GM19099 (cell line): ENCODE results near the gene SLC4A3.

Source experiments
- POLR2A ChIP-seq: IDR thresholded peaks from 3 replicates; pipeline ENCODE4 v1.6.1; 2011; ENCODE audit warnings: low read depth; ENCODE audit not compliant: insufficient read length; ENCODE audit errors: extremely low read depth

The SLC4A3 gene

DNA sequence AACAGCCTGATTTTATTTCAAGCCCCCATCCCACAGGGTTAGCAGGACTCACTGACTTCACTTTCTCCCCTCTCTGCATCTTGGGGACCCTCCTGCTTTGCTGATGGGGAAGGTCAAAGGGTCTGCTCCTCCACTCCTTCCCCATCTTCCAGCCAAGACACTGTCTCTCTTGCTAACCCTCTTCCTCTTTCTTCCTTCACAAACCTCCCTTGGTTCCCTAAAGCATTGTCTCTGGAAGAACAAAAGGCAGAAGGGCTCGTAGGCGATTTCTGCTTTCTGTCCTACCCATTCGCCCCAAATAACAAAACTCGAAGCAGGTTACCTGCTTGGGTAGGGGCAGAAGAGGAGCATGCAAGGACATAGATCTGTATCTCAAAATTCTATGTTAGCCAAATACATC lies 5.5 kb upstream of the SLC4A3 start:
- TF ChIP-seq POLR2A: no peak

DNA sequence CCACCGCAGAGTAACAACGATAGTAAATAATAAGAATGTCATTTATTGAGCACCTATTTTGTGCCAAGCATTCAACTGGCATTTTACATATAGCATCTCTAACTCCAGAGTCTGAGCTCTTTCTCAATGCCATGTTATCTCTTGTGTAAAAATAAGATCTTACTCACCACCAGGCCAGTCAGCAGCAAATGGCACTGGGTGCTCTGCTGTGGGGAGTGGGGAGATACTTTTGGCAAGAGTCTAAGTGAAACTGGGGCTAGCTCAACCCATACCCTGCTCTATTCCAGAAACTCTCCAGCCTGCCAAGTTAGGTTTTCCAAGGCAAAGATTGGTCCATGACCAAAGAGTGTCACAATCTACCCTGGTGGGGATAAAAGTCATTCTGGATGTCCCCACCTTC lies 5.0 kb upstream of the SLC4A3 start:
- no peak for TF ChIP-seq POLR2A

DNA sequence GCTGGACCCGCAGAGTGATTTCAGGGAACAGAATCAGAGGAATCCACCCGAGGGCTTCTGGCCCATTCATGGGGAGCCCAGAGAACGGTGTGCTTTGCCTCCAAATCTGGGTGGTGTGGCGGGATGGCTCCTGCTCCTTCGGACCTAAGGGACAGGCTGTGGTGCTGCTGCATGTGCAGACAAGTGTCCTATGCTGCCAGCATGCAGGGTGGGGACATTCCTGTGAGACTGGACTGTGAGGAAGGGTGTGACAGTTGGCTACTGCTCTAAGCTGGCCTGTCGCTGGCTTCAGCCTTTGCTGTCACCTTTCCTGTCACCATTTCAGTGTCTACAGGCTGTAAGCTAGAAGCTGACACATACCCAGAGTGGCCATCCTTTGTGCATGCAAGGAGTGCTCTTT lies 2.9 kb upstream of the SLC4A3 start:
- TF ChIP-seq POLR2A: no peak

DNA sequence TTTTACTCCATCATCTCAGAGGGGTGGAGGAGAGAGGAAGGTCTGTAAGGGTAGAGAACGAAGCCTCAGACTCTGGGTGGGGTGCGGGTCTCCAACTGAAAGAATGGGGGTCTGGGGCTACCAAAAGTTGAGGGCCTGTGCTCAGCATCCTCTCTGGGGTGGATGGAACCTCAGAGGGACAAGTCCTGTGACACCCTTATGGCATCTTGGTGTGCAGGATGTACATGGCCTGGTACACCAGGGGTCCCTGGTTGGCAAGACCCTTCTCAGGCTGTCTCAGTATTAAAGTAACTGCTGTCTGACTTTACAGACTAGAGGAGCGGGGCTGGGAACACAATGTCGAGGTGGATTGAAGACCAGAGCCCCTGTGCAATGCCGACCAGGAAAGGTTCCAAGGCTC lies 2.3 kb upstream of the SLC4A3 start:
- TF ChIP-seq POLR2A: no peak

DNA sequence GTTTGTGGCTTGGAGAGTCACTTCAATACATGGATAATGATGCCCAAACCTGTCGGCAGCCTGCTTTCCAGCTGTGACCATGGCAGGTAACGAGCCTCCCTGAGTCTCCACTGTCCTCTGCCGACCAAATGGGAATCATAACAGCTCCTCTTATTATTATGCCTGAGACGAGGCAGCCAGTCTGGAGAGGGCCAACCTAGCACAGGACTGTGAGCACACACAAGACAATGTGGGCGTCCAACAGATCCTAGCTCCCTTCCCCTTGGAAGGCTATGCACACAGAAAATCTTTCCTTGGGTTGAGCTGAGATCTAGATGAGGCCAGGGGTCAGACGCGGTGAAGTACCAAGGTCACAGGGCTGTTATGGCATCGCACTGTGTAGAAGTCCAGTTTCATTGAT lies 890 bp upstream of the SLC4A3 start:
- TF ChIP-seq POLR2A: no peak

DNA sequence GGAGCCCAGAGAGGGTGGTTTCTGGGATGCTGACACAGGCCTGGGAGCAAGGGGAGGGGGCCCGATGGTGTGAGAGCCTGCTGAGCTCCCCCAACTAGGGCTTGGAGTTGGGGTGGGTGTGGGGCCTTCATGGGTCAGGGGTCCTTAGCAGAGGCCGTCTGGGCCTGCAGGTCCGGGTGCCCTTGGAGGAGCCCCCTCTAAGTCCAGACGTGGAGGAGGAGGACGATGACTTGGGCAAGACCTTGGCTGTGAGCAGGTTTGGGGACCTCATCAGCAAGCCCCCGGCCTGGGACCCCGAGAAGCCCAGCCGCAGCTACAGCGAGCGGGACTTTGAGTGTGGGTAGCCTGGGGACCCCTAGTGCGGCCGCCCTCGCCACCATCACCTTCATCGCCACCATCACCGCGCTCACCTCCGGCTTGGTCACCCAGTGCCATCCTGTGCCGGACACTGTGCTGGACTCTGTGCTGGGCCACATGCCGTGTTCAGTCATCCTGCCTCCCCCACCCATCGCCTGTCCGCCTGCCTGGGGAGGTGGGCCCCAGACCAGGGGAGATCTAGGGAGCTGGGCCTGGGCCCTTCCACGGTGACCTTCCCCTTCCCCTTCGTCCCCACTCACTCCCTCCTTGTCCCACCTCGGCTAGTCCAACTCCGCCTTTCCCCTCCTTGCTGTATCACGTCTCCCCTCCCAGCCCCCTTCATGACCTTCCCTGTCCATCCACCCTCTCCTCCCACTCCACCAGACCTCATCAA lies 980 bp downstream of the SLC4A3 start:
- TF ChIP-seq POLR2A: no peak

DNA sequence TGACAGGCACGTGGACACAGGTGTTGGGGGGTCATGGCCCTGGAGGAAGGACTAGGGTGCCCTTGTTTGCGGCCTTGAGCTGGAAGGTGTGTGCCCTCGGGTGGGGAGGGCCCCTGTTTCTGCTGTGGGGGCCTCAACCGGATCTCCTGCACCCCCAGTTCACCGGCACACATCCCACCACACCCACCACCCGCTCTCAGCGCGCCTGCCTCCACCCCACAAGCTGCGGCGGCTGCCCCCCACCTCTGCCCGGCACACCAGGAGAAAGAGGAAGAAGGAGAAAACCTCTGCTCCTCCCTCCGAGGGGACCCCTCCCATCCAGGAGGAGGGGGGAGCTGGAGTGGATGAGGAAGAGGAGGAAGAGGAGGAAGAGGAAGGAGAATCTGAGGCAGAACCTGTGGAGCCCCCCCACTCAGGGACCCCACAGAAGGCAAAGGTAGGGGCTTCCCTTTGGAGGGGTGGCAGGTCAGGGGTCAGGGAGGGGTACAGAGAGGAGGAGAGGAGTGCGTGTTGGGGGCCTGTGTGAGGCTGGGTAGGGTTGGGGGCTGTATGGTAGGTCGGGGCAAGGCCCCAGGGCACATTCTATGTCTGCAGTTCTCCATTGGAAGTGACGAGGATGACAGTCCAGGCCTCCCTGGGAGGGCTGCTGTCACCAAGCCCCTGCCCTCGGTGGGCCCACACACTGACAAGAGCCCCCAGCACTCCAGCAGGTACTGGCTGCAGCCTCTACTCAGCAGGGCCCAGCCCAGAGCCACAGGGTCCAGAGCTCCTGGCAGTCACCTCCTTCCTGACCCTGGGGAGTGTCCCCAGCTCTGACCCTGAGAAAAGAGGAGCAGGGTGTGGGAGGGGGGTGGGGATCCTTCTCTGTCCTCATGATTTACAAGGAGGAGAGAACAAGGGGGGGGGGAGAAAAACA lies 1.8 kb downstream of the SLC4A3 start:
- TF ChIP-seq POLR2A: no peak

DNA sequence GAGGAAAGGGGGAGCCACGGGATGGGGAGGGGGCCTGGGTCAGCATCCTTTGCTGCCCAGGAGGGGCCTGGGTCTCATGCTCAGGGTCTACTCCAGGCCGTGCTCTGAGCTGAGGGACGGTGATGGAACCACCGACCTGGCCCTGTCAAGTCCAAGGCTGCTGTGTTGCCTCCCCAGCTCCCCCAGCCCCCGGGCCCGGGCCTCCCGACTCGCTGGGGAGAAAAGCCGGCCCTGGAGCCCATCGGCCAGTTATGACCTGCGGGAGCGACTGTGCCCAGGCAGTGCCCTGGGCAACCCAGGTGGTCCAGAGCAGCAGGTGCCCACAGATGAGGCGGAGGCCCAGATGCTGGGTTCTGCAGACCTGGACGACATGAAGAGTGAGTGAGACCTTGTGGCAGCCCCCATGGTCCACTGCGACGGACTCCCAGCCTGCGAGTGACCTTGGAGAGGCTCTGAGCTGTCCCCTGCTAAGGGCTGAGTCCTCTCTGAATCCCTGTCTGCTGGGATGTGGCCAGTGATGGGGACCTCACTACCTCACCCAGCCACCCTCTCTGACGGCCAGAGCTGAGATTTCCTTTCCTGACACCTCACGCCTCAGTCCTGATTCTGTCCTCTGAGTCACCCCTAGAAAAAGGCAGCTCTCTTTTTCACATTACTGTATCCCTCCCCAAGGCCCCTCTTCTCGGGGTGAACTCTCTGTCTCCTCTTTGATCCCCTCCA lies 2.7 kb downstream of the SLC4A3 start:
- TF ChIP-seq POLR2A: no peak

DNA sequence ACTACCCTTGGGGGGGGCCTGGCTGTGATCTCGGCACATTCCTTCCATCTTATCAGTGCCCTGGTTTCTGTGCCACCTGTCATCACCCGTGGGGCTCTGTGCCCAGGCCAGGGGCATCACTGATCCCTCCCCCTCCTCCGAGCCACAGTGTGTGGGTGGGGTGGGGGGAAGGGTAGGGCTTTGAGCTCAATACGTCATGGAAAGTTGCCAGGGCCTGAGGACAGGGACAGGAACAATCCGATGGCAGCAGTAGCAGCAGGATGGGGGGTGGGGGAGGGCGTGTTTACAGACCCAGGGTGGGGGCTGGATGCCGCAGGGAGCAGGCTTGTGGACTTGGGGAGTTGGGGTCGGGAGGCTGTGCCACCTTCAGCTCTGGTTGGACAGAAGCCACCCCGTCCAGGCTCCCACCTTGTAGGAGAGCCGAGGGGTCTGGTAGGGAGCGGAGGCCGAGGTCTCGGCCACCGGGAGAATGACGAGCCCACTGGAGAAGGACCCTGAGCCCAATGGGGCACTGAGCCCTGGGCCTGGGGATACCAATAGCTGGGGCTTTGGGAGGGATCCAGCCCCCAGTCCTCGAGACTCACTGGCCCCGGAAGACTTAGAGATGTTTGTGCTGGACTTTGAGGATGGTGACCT lies 3.5 kb downstream of the SLC4A3 start:
- TF ChIP-seq POLR2A: no peak

DNA sequence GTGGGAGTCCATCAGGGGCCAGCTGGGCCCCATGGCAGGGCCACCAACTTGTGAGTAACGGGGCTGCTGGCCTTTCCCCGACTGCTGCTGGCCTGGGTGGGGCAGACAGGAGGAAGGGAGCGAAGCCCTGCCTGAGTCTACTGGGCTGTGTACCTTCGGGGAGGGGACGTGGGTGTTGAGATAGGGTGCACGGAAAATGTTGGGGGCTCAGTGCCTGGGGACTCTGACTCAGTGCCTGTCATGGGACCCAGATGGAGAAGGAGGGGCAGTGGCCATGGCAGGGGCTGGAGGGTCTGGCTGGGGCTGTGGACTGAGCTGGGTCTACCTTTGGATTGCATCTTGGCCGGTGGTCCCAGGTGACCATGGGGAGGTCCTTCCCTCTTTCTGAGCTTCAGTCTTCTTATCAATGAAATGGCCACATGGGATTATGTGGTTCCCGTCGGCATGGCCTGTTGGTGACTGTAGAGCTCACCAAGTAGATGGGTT lies 4.0 kb downstream of the SLC4A3 start:
- TF ChIP-seq POLR2A: no peak

DNA sequence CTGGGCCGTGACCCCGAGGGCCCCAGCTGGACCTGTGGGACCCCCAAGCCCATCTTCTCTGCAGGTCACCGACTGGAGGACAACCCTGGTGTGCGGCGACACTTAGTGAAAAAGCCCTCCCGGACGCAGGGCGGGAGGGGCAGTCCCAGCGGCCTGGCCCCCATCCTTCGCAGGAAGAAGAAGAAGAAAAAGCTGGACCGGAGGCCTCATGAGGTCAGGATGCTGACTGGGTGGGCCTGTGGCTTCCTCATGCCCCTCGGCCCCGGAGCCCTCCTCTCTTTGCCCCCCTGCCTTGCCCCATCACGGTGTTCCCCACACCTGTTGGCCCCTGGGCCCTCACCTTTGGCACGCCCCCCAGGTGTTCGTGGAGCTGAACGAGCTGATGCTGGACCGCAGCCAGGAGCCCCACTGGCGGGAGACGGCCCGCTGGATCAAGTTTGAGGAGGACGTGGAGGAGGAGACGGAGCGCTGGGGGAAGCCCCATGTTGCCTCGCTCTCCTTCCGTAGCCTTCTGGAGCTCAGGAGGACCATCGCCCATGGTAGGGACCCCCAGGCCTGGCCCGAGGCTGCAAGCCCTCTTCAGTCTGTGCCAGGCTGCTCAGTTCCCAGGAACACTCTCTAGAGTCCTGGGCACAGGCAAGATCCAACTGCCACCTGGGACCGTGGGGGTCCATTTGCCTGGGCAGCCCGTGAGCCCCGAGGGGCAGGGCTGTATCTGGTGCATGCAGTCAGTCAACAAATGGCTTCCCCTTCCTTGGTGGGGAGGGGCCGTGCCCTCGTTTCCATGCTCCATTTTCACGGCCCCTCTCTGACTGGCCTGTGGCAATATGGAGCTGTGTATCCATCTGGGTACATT lies 4.7 kb downstream of the SLC4A3 start:
- TF ChIP-seq POLR2A: no peak

DNA sequence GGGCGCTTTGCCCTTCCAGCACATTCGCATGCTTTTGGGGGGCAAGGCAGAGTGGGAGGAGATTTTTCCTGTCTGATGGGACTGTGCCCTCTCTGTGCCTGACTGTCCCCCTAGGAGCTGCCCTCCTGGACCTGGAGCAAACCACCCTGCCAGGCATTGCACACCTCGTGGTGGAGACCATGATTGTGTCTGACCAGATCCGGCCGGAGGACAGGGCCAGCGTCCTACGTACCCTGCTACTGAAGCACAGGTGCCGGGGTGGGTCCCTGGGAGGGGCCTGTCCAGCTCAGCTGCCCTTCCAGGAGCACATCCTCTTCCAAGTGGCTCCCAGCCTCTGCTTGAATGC lies 5.3 kb downstream of the SLC4A3 start:
- TF ChIP-seq POLR2A: no peak

DNA sequence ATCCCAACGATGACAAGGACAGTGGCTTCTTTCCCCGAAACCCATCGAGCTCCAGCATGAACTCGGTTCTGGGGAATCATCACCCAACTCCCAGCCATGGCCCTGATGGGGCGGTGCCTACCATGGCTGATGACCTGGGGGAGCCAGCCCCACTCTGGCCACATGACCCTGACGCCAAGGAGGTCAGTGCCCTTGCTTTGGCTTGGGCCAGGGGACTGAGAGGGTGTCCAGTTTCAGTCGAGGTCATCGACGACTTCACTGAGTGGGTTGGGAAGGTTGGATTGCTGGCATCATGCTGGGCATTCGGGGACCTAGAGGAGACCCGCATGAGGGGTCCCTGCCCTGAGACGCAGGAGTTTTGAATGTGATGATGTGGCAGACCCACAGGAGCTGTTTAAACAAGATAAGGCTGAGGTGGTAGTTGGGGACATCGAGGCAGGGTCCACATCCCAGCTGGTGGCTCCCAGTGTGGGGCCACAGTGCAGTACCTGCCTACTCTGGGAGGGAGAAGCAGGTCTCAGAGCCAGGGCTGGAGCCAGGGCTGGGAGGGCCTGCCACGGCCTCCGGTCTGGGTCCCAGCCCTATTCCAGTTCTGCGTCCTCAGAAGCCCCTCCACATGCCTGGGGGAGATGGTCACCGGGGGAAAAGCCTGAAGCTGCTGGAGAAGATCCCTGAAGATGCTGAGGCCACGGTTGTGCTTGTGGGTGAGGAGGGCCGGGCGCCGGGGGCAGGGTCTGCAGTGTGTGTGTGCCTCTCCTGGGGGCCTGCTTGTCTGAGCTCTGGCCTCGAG lies 6.0 kb downstream of the SLC4A3 start:
- no peak for TF ChIP-seq POLR2A
